Activated CD4-positive, alpha-beta T cell treated with anti-CD3 and anti-CD28 coated beads, Interleukin-2, amount 50 U/mL, for 24 hours (primary cell): ENCODE results near the gene NEK7.

ENCODE experiments used
- DNase-seq, 2 donors: peaks; one replicate each; pipeline ENCODE4 v3.0.0-alpha.2; 2020; ENCODE audit warnings: low read depth in 1 of 2, low spot score in 1 of 2

NEK7 gene

GRCh38 chr1:198143797-198144196, 13.0 kb upstream of the NEK7 start:
- no peak for DNase-seq

- DNase-seq: no peak
Measured at GRCh38 chr1:198147216-198147615, 9.6 kb upstream of the NEK7 start.

- no peak for DNase-seq
Measured at GRCh38 chr1:198150369-198150768, 6.4 kb upstream of the NEK7 start.

- no peak for DNase-seq
Measured at GRCh38 chr1:198151688-198152087, 5.1 kb upstream of the NEK7 start.

- no peak for DNase-seq
Measured at GRCh38 chr1:198153103-198153502, 3.7 kb upstream of the NEK7 start.

GRCh38 chr1:198153804-198154203, 3.0 kb upstream of the NEK7 start:
- DNase-seq: no peak

GRCh38 chr1:198155253-198155652, 1.5 kb upstream of the NEK7 start:
- no peak for DNase-seq

GRCh38 chr1:198156111-198156744, 570 bp upstream of the NEK7 start:
- DNase-seq: peak; percentile 46 to 69

- DNase-seq: peak; percentile 55 to 79
Measured at GRCh38 chr1:198157241-198157846, 546 bp downstream of the NEK7 start.

GRCh38 chr1:198157847-198158725, 1.3 kb downstream of the NEK7 start:
- DNase-seq: no peak

- peak; percentile 67 to 83 for DNase-seq
Measured at GRCh38 chr1:198158735-198159589, 2.2 kb downstream of the NEK7 start.

- no peak for DNase-seq
Measured at GRCh38 chr1:198160222-198160621, 3.4 kb downstream of the NEK7 start.

- DNase-seq: no peak
Measured at GRCh38 chr1:198160946-198161614, 4.3 kb downstream of the NEK7 start.

GRCh38 chr1:198161718-198162090, 4.9 kb downstream of the NEK7 start:
- no peak for DNase-seq

- DNase-seq: no peak
Measured at GRCh38 chr1:198162091-198162767, 5.4 kb downstream of the NEK7 start.

GRCh38 chr1:198165927-198166647, 9.3 kb downstream of the NEK7 start:
- no peak for DNase-seq

- no peak for DNase-seq
Measured at GRCh38 chr1:198166900-198167299, 10.1 kb downstream of the NEK7 start.

GRCh38 chr1:198167436-198167934, 10.7 kb downstream of the NEK7 start:
- peak in 1 of 2 donors; percentile 60 for DNase-seq

GRCh38 chr1:198168227-198168626, 11.4 kb downstream of the NEK7 start:
- DNase-seq: no peak
